HCT116 (cell line): Measurements from ENCODE around the gene CBLB. TPM values are rescaled to one million over a fixed set of nuclear protein-coding genes. Genes with fewer than 3 reads are reported as not detected.

Experiments used
- ATAC-seq: fragments of 200-7000 bp; cut with Tn5 transposase; 2 replicates; pipeline ENCODE4 v1.9.1; 2020; ENCODE audit warnings: mild to moderate bottlenecking, moderate library complexity
- BruUV-seq: library from RNA; stranded (reverse); fragments of 400-500 nt; replicated peaks from 2 replicates; lab custom pipeline; 2021; lab: Mats Ljungman, UMichigan
- CTCF ChIA-PET: fragments of 300-600 bp; sonication (Branson Sonifier 250); formaldehyde crosslinking; loops from one replicate; lab custom pipeline; 2021; ENCODE audit warnings: antibody characterized with exemption; lab: Charles Lee
- POLR2A ChIA-PET: fragments of 300-600, 350-600 bp; sonication (Branson Sonifier 250); formaldehyde crosslinking; loops from one replicate; lab custom pipeline; 2021; ENCODE audit warnings: antibody characterized with exemption; lab: Charles Lee
- RAD21 ChIA-PET, 2 experiments: fragments of 300-600 bp; sonication (Branson Sonifier 250); formaldehyde crosslinking; loops; one replicate each; lab custom pipeline; 2023; ENCODE audit warnings: low total read pairs in 2 of 2; ENCODE audit not compliant: uncharacterized antibody in 2 of 2, unreplicated experiment in 2 of 2, low non-redundant PET in 1 of 2; lab: Charles Lee
- DNase-seq: peaks from one replicate; pipeline ENCODE4 v3.0.0-alpha.2; 2010; ENCODE audit warnings: low read depth, low spot score
- H2AFZ ChIP-seq: fragments of 200-600 bp; shearing (Covaris generic), sonication (generic); 2 replicates; pipeline ENCODE4 v1.6.1; 2017; ENCODE audit warnings: low read depth, mixed run types, mixed read lengths, antibody characterized with exemption, low read length; ENCODE audit not compliant: poor library complexity, severe bottlenecking
- H3K27ac ChIP-seq: 2 replicates; pipeline ENCODE4 v1.5.1; 2012; ENCODE audit warnings: low read depth, low read length
- H3K27me3 ChIP-seq: fragments of 200-600 bp; sonication (generic); 2 replicates; pipeline ENCODE4 v1.6.1; 2016; ENCODE audit warnings: mixed run types, low read length, mixed read lengths; ENCODE audit not compliant: insufficient read depth
- H3K36me3 ChIP-seq, 2 experiments: fragments of 200-500 bp in 1 of 2; fragments of 200-600 bp in 1 of 2; sonication (Bioruptor generic) in 1 of 2; sonication (generic) in 1 of 2; 2 replicates each; pipeline versions ENCODE4 v1.5.1 to v1.6.1; 2014 to 2016; ENCODE audit warnings: low read length in 2 of 2, inconsistent platforms in 1 of 2, mixed read lengths in 1 of 2, mixed run types in 1 of 2; ENCODE audit not compliant: insufficient read depth in 2 of 2, control insufficient read depth in 1 of 2
- H3K4me1 ChIP-seq, 2 experiments: fragments of 200-600 bp in 1 of 2; sonication (generic) in 1 of 2; 2 replicates each; pipeline versions ENCODE4 v1.5.1 to v1.6.1; 2012 to 2017; ENCODE audit warnings: low read length in 2 of 2, inconsistent platforms in 1 of 2, mild to moderate bottlenecking in 1 of 2, mixed read lengths in 1 of 2, mixed run types in 1 of 2, moderate library complexity in 1 of 2; ENCODE audit not compliant: insufficient read depth in 2 of 2, control insufficient read depth in 1 of 2
- H3K4me2 ChIP-seq: fragments of 200-600 bp; sonication (generic); 2 replicates; pipeline ENCODE4 v1.6.1; 2017; ENCODE audit warnings: mixed run types, low read length, mixed read lengths
- H3K4me3 ChIP-seq, 2 experiments: fragments of 200-600 bp in 1 of 2; sonication (generic) in 1 of 2; replicated peaks in 1 of 2; 2 replicates each; pipeline ENCODE4 v1.5.1; 2011 to 2016; ENCODE audit warnings: low read length in 2 of 2, control low read depth in 1 of 2, low read depth in 1 of 2, mild to moderate bottlenecking in 1 of 2, mixed read lengths in 1 of 2, mixed run types in 1 of 2
- H3K79me2 ChIP-seq: fragments of 200-600 bp; sonication (generic); 2 replicates; pipeline ENCODE4 v1.6.1; 2017; ENCODE audit warnings: mild to moderate bottlenecking, mixed run types, low read length, moderate library complexity, mixed read lengths; ENCODE audit not compliant: insufficient read depth
- H3K9ac ChIP-seq: fragments of 200-600 bp; sonication (generic); 2 replicates; pipeline ENCODE4 v1.6.1; 2016; ENCODE audit warnings: low read length, mixed read lengths
- H3K9me2 ChIP-seq: fragments of 200-600 bp; sonication (generic), shearing (Covaris generic); 2 replicates; pipeline ENCODE4 v1.6.1; 2017; ENCODE audit warnings: mixed run types, mild to moderate bottlenecking, moderate library complexity; ENCODE audit not compliant: insufficient read depth
- H3K9me3 ChIP-seq, 2 experiments: fragments of 200-500 bp in 1 of 2; fragments of 200-600 bp in 1 of 2; sonication (Bioruptor generic) in 1 of 2; sonication (generic) in 1 of 2; 2 replicates each; pipeline ENCODE4 v1.6.1; 2014 to 2017; ENCODE audit warnings: low read length in 2 of 2, mixed read lengths in 2 of 2, inconsistent platforms in 1 of 2, low read depth in 1 of 2, mild to moderate bottlenecking in 1 of 2, mixed run types in 1 of 2, moderate library complexity in 1 of 2; ENCODE audit not compliant: control insufficient read depth in 1 of 2, insufficient read depth in 1 of 2
- H4K20me1 ChIP-seq: fragments of 200-600 bp; sonication (generic), shearing (Covaris generic); 2 replicates; pipeline ENCODE4 v1.6.1; 2017; ENCODE audit warnings: mixed run types, mild to moderate bottlenecking, moderate library complexity; ENCODE audit not compliant: insufficient read depth
- CBX3 ChIP-seq: IDR thresholded peaks from 2 replicates; pipeline ENCODE4 v1.6.1; 2012; ENCODE audit warnings: low read depth
- CEBPB ChIP-seq: IDR thresholded peaks from 2 replicates; pipeline ENCODE4 v1.6.1; 2012; ENCODE audit warnings: low read depth
- EGR1 ChIP-seq: IDR thresholded peaks from 2 replicates; pipeline ENCODE4 v1.6.1; 2012; ENCODE audit warnings: low read depth
- ELF1 ChIP-seq: IDR thresholded peaks from 2 replicates; pipeline ENCODE4 v1.6.1; 2012; ENCODE audit warnings: low read depth, borderline replicate concordance
- EZH2 ChIP-seq: fragments of 200-600 bp; sonication (generic); IDR thresholded peaks from 2 replicates; pipeline ENCODE4 v1.6.1; 2017; ENCODE audit warnings: antibody characterized with exemption, mixed run types
- EZH2phosphoT487 ChIP-seq: fragments of 200-600 bp; IDR thresholded peaks from 2 replicates; pipeline ENCODE4 v1.6.1; 2018; ENCODE audit warnings: antibody characterized with exemption, borderline replicate concordance
- FOSL1 ChIP-seq: IDR thresholded peaks from 2 replicates; pipeline ENCODE4 v1.6.1; 2012; ENCODE audit warnings: low read depth
- JUND ChIP-seq: IDR thresholded peaks from 2 replicates; pipeline ENCODE4 v1.6.1; 2012
- POLR2A ChIP-seq: IDR thresholded peaks from 2 replicates; pipeline ENCODE4 v1.7.0; 2011; ENCODE audit warnings: borderline replicate concordance; ENCODE audit not compliant: insufficient read depth, insufficient read length; ENCODE audit errors: extremely low read depth
- POLR2AphosphoS5 ChIP-seq: IDR thresholded peaks from 2 replicates; pipeline ENCODE4 v1.6.1; 2011; ENCODE audit warnings: mild to moderate bottlenecking, low read depth, low read length, moderate library complexity
- RAD21 ChIP-seq: IDR thresholded peaks from 2 replicates; pipeline ENCODE4 v1.6.1; 2012; ENCODE audit warnings: low read depth, mild to moderate bottlenecking
- SIN3A ChIP-seq: IDR thresholded peaks from 2 replicates; pipeline ENCODE4 v1.6.1; 2012; ENCODE audit warnings: low read depth
- SRF ChIP-seq: IDR thresholded peaks from 2 replicates; pipeline ENCODE4 v1.6.1; 2012; ENCODE audit warnings: low read depth
- TCF7L2 ChIP-seq: IDR thresholded peaks from 2 replicates; pipeline ENCODE4 v1.7.0; 2011; ENCODE audit warnings: borderline replicate concordance, inconsistent platforms; ENCODE audit not compliant: insufficient read depth, insufficient read length; ENCODE audit errors: extremely low read depth
- ZFX ChIP-seq: fragments of 450-650 bp; IDR thresholded peaks from 2 replicates; pipeline ENCODE4 v1.6.1; 2017
- ZNF274 ChIP-seq: fragments of 200-500 bp; sonication (Bioruptor generic); IDR thresholded peaks from 2 replicates; pipeline ENCODE4 v1.6.1; 2014; ENCODE audit warnings: mild to moderate bottlenecking, low read depth, low read length, inconsistent platforms
- intact Hi-C: fragments of 100-400 bp; cut with micrococcal nuclease; formaldehyde crosslinking; loops from 2 replicates; pipeline ENCODE4 v1.10.0; 2022
- total RNA-seq: library from RNA; stranded (reverse); gene quantifications from one replicate; pipeline ENCODE4 v1.2.1, GENCODE V29; 2021; ENCODE audit not compliant: unreplicated experiment
- TF ChIP-seq, protein P1 (sequence below): IDR thresholded peaks from 2 replicates; pipeline ENCODE4 v1.6.1; 2012
- TF ChIP-seq, protein P2 (sequence below): IDR thresholded peaks from 2 replicates; pipeline ENCODE4 v1.6.1; 2012

The CBLB gene
- total RNA-seq, 1 experiment from 2014 or later = 10.4 TPM

DNA sequence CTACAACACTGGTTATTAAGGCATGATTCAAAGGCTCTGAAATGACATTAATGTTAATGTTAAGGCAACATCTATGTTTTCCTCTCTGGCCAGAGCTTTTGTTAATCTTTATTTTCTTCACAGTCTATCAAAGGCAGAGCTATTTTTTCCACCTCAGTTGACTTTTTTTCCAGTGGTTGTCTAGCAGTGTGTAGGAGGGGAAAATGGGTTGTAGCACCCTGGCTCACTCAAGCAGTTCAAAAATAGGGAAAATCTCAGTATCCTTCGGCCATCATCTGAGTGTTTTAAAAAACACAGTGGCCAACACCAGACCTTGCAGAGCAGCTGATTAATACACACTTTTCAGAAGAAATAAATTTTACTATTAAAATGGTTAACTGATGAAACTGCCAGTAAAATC lies 21.4 kb downstream of the CBLB start:
- Histone ChIP-seq H3K9me2 (no peaks in the 10 kb centered on the region; the same call in 1 of the 2 replicates), H3K4me2 (no peak overlapping the region), H3K4me1 (no peaks in the 10 kb centered on the region), H3K36me3 (no peaks in the 10 kb centered on the region), H3K9ac (no peak overlapping the region), H3K27ac (no peak overlapping the region), H3K4me3 (no peak overlapping the region), H3K27me3 (no peaks in the 10 kb centered on the region), H3K9me3 (no peaks in the 10 kb centered on the region), H4K20me1 (no peaks in the 10 kb centered on the region), H3K79me2 (no peaks in the 10 kb centered on the region), H2AFZ (no peak overlapping the region)
- ATAC-seq (no peak), DNase-seq (no peak)
- ChIA-PET RAD21 (no interaction called here), CTCF (no interaction called here), POLR2A (no interaction called here)
- no TSS peak for BruUV-seq
- TF ChIP-seq CBX3 (no peak), POLR2AphosphoS5 (no peak), SIN3A (no peak), EGR1 (no peak), RAD21 (no peak), EZH2phosphoT487 (no peak), ZNF274 (no peak), FOSL1 (no peak), TCF7L2 (no peak), POLR2A (no peak), ELF1 (no peak), CEBPB (no peak), JUND (no peak), EZH2 (no peak), ZFX (no peak), SRF (no peak)
- TF ChIP-seq, protein P1, sequence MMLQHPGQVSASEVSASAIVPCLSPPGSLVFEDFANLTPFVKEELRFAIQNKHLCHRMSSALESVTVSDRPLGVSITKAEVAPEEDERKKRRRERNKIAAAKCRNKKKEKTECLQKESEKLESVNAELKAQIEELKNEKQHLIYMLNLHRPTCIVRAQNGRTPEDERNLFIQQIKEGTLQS = no peak
- TF ChIP-seq, protein P2, sequence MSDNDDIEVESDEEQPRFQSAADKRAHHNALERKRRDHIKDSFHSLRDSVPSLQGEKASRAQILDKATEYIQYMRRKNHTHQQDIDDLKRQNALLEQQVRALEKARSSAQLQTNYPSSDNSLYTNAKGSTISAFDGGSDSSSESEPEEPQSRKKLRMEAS = no peak
- intact Hi-C loops = no loop called here
